Dendritic cell treated with granulocyte-macrophage colony-stimulating factor and Interleukin-4, amounts not matched to agents 40 ng/mL and 50 ng/mL, for 4 days (primary cell): ENCODE data around the gene MTMR8.

Experiments used
- H3K27ac Mint-ChIP-seq: one replicate; pipeline ENCODE4 v1.8.0; 2022; ENCODE audit warnings: mild to moderate bottlenecking, mixed read lengths
- H3K27me3 Mint-ChIP-seq: one replicate; pipeline ENCODE4 v1.8.0; 2022; ENCODE audit warnings: mild to moderate bottlenecking, mixed read lengths
- H3K36me3 Mint-ChIP-seq: one replicate; pipeline ENCODE4 v1.8.0; 2022; ENCODE audit warnings: low read depth, mixed read lengths
- H3K4me1 Mint-ChIP-seq: one replicate; pipeline ENCODE4 v1.8.0; 2022; ENCODE audit warnings: low read depth, mixed read lengths
- H3K4me3 Mint-ChIP-seq: one replicate; pipeline ENCODE4 v1.8.0; 2022; ENCODE audit warnings: mild to moderate bottlenecking, moderate library complexity, mixed read lengths
- H3K9me3 Mint-ChIP-seq: one replicate; pipeline ENCODE4 v1.8.0; 2022; ENCODE audit warnings: mixed read lengths
- intact Hi-C: fragments of 100-400 bp; cut with micrococcal nuclease; formaldehyde crosslinking; loops from one replicate; pipeline ENCODE4 v1.15.0; 2022

MTMR8 gene

GRCh38 chrX:64377753-64378152, 17.5 kb downstream of the MTMR8 start:
- H3K4me3 Mint-ChIP-seq: no peak overlapping the region
- peaks cover 5% of the 10 kb centered on the region for H3K36me3 Mint-ChIP-seq
- intact Hi-C loops: no loop called here
- H3K27me3 Mint-ChIP-seq: no peaks in the 10 kb centered on the region
- H3K27ac Mint-ChIP-seq: no peak overlapping the region
- no peaks in the 10 kb centered on the region for H3K4me1 Mint-ChIP-seq
- peaks cover 42% of the 10 kb centered on the region for H3K9me3 Mint-ChIP-seq

GRCh38 chrX:64352081-64352480, 43.2 kb downstream of the MTMR8 start:
- Mint-ChIP-seq H3K9me3 (no peaks in the 10 kb centered on the region), H3K36me3 (peaks cover 14% of the 10 kb centered on the region), H3K4me3 (no peak overlapping the region), H3K4me1 (no peaks in the 10 kb centered on the region), H3K27me3 (no peaks in the 10 kb centered on the region), H3K27ac (no peak overlapping the region)
- intact Hi-C loops: no loop called here

GRCh38 chrX:64350521-64350920, 44.7 kb downstream of the MTMR8 start:
- Mint-ChIP-seq H3K9me3 (no peaks in the 10 kb centered on the region), H3K27ac (no peak overlapping the region), H3K36me3 (peaks cover 10% of the 10 kb centered on the region), H3K4me3 (no peak overlapping the region), H3K4me1 (no peaks in the 10 kb centered on the region), H3K27me3 (no peaks in the 10 kb centered on the region)
- intact Hi-C loops: no loop called here

GRCh38 chrX:64350047-64350446, 45.2 kb downstream of the MTMR8 start:
- no peaks in the 10 kb centered on the region for H3K4me1 Mint-ChIP-seq
- peaks cover 6% of the 10 kb centered on the region for H3K36me3 Mint-ChIP-seq
- no peaks in the 10 kb centered on the region for H3K9me3 Mint-ChIP-seq
- no peaks in the 10 kb centered on the region for H3K27me3 Mint-ChIP-seq
- intact Hi-C loops: no loop called here
- H3K27ac Mint-ChIP-seq: no peak overlapping the region
- H3K4me3 Mint-ChIP-seq: no peak overlapping the region

- Mint-ChIP-seq H3K27me3 (no peaks in the 10 kb centered on the region), H3K4me1 (no peaks in the 10 kb centered on the region), H3K36me3 (no peaks in the 10 kb centered on the region), H3K9me3 (no peaks in the 10 kb centered on the region), H3K27ac (no peak overlapping the region), H3K4me3 (no peak overlapping the region)
- intact Hi-C loops: no loop called here
Measured at GRCh38 chrX:64342811-64343210, 52.4 kb downstream of the MTMR8 start.

- Mint-ChIP-seq H3K9me3 (no peaks in the 10 kb centered on the region), H3K27ac (no peak overlapping the region), H3K4me3 (no peak overlapping the region), H3K4me1 (no peaks in the 10 kb centered on the region), H3K36me3 (no peaks in the 10 kb centered on the region), H3K27me3 (no peaks in the 10 kb centered on the region)
- intact Hi-C loops: no loop called here
Measured at GRCh38 chrX:64338296-64338695, 57.0 kb downstream of the MTMR8 start.

- H3K4me3 Mint-ChIP-seq: no peak overlapping the region
- no peaks in the 10 kb centered on the region for H3K36me3 Mint-ChIP-seq
- H3K27me3 Mint-ChIP-seq: no peaks in the 10 kb centered on the region
- no peaks in the 10 kb centered on the region for H3K4me1 Mint-ChIP-seq
- no peaks in the 10 kb centered on the region for H3K9me3 Mint-ChIP-seq
- intact Hi-C loops: no loop called here
- no peak overlapping the region for H3K27ac Mint-ChIP-seq
Measured at GRCh38 chrX:64334467-64334866, 60.8 kb downstream of the MTMR8 start.

- Mint-ChIP-seq H3K27me3 (no peaks in the 10 kb centered on the region), H3K9me3 (no peaks in the 10 kb centered on the region), H3K27ac (no peak overlapping the region), H3K4me3 (no peak overlapping the region), H3K36me3 (no peaks in the 10 kb centered on the region), H3K4me1 (no peaks in the 10 kb centered on the region)
- intact Hi-C loops: no loop called here
Measured at GRCh38 chrX:64330284-64330683, 65.0 kb downstream of the MTMR8 start.

GRCh38 chrX:64321507-64321906, 73.7 kb downstream of the MTMR8 start:
- intact Hi-C loops: no loop called here
- Mint-ChIP-seq H3K4me3 (no peak overlapping the region), H3K9me3 (peaks cover 24% of the 10 kb centered on the region), H3K27ac (no peak overlapping the region), H3K36me3 (peaks cover 31% of the 10 kb centered on the region), H3K4me1 (no peaks in the 10 kb centered on the region), H3K27me3 (no peaks in the 10 kb centered on the region)

GRCh38 chrX:64313624-64314023, 81.6 kb downstream of the MTMR8 start:
- Mint-ChIP-seq H3K27ac (no peak overlapping the region), H3K36me3 (no peaks in the 10 kb centered on the region), H3K9me3 (peaks cover 26% of the 10 kb centered on the region), H3K4me3 (no peak overlapping the region), H3K4me1 (no peaks in the 10 kb centered on the region), H3K27me3 (no peaks in the 10 kb centered on the region)
- intact Hi-C loops: no loop called here

- Mint-ChIP-seq H3K4me1 (no peaks in the 10 kb centered on the region), H3K36me3 (no peaks in the 10 kb centered on the region), H3K27ac (no peak overlapping the region), H3K27me3 (no peaks in the 10 kb centered on the region), H3K4me3 (no peak overlapping the region), H3K9me3 (peaks cover 9% of the 10 kb centered on the region)
- intact Hi-C loops: no loop called here
Measured at GRCh38 chrX:64306712-64307111, 88.5 kb downstream of the MTMR8 start.

- no peaks in the 10 kb centered on the region for H3K27me3 Mint-ChIP-seq
- H3K4me3 Mint-ChIP-seq: no peak overlapping the region
- peaks cover 9% of the 10 kb centered on the region for H3K9me3 Mint-ChIP-seq
- no peak overlapping the region for H3K27ac Mint-ChIP-seq
- H3K4me1 Mint-ChIP-seq: no peaks in the 10 kb centered on the region
- intact Hi-C loops: no loop called here
- H3K36me3 Mint-ChIP-seq: no peaks in the 10 kb centered on the region
Measured at GRCh38 chrX:64291123-64291522, 104.1 kb downstream of the MTMR8 start.

- Mint-ChIP-seq H3K4me3 (no peak overlapping the region), H3K4me1 (no peaks in the 10 kb centered on the region), H3K27ac (no peak overlapping the region), H3K9me3 (no peaks in the 10 kb centered on the region), H3K27me3 (no peaks in the 10 kb centered on the region), H3K36me3 (no peaks in the 10 kb centered on the region)
- intact Hi-C loops: no loop called here
Measured at GRCh38 chrX:64265265-64265664, 130.0 kb downstream of the MTMR8 start.

- peaks cover 8% of the 10 kb centered on the region for H3K9me3 Mint-ChIP-seq
- H3K36me3 Mint-ChIP-seq: no peaks in the 10 kb centered on the region
- H3K4me3 Mint-ChIP-seq: no peak within 1 kb of the TSS
- no peak within 1 kb of the TSS for H3K27ac Mint-ChIP-seq
- H3K27me3 Mint-ChIP-seq: no peaks in the 10 kb centered on the region
- intact Hi-C loops: no loop called here
- no peaks in the 10 kb centered on the region for H3K4me1 Mint-ChIP-seq
Measured at GRCh38 chrX:64230123-64230970, 164.9 kb downstream of the MTMR8 start, which contains the start of gene ASB12. Gene ASB12 (minus strand): TSS chrX:64230607. CDS start chrX:64225650, 4,957 bp downstream.

GRCh38 chrX:64229154-64229553, 166.1 kb downstream of the MTMR8 start:
- Mint-ChIP-seq H3K36me3 (no peaks in the 10 kb centered on the region), H3K4me3 (no peak overlapping the region), H3K4me1 (no peaks in the 10 kb centered on the region), H3K27me3 (no peaks in the 10 kb centered on the region), H3K27ac (no peak overlapping the region), H3K9me3 (peaks cover 8% of the 10 kb centered on the region)
- intact Hi-C loops: no loop called here
